Activated CD4-positive, alpha-beta memory T cell treated with anti-CD3 and anti-CD28 coated beads, Interleukin-2, amount 10 ng/mL, durations not matched to agents 7 days and 5 days (primary cell): ENCODE results near the gene ITM2B. TPM values are rescaled to one million over a fixed set of nuclear protein-coding genes. Genes with fewer than 3 reads are reported as not detected.
"Not testable (repeated sequence)": the region's sequence is repeated elsewhere in the genome, so short reads cannot be mapped to it uniquely, and the experiment has no call there.

Experiments
- CTCF ChIA-PET: fragments of 350-600 bp; sonication (Branson Sonifier 250); formaldehyde crosslinking; loops from one replicate; lab custom pipeline; 2021; ENCODE audit warnings: antibody characterized with exemption, inconsistent platforms; lab: Charles Lee
- POLR2A ChIA-PET: fragments of 350-600 bp; sonication (Branson Sonifier 250); formaldehyde crosslinking; loops from one replicate; lab custom pipeline; 2021; ENCODE audit warnings: antibody characterized with exemption; lab: Charles Lee
- DNase-seq: peaks from one replicate; pipeline ENCODE4 v3.0.0-alpha.2; 2020
- H3K27ac Mint-ChIP-seq: one replicate; pipeline ENCODE4 v1.8.0; 2021; ENCODE audit warnings: mild to moderate bottlenecking, mixed read lengths
- H3K27me3 Mint-ChIP-seq: one replicate; pipeline ENCODE4 v1.8.0; 2021; ENCODE audit warnings: mixed read lengths
- H3K36me3 Mint-ChIP-seq: one replicate; pipeline ENCODE4 v1.8.0; 2021; ENCODE audit warnings: low read depth, mixed read lengths
- H3K4me1 Mint-ChIP-seq: one replicate; pipeline ENCODE4 v1.8.0; 2021; ENCODE audit warnings: mixed read lengths
- H3K4me3 Mint-ChIP-seq: one replicate; pipeline ENCODE4 v1.8.0; 2021; ENCODE audit warnings: mild to moderate bottlenecking, mixed read lengths
- H3K9me3 Mint-ChIP-seq: one replicate; pipeline ENCODE4 v1.8.0; 2021; ENCODE audit warnings: mixed read lengths
- total RNA-seq, 2 experiments: library from RNA; stranded (reverse); gene quantifications; one replicate each; pipeline ENCODE4 v1.2.3, GENCODE V29; 2021

The ITM2B gene
- total RNA-seq = 100 to 1,000 TPM; 226 to 227 TPM

- peak within 1 kb of the TSS; percentile 90 for H3K4me3 Mint-ChIP-seq
- POLR2A ChIA-PET = interaction anchor here (0.5 to 2.5 kb wide), 24 partner anchors 8 to 1436 kb away, joined by 3 to 46 read pairs (median 4); partner anchors contain the start of genes LPAR6, MED4, NUDT15 and RB1
- CTCF ChIA-PET = interaction anchor here (0.7 to 2.4 kb wide), 10 partner anchors 8 to 536 kb away, joined by 3 to 16 read pairs (median 4); partner anchors contain the start of gene MED4
- H3K9me3 Mint-ChIP-seq = no peaks in the 10 kb centered on the region
- H3K27ac Mint-ChIP-seq = peak within 1 kb of the TSS; percentile 86
- H3K36me3 Mint-ChIP-seq = peaks cover 33% of the 10 kb centered on the region
- peaks cover 31% of the 10 kb centered on the region for H3K27me3 Mint-ChIP-seq
- peaks cover 40% of the 10 kb centered on the region for H3K4me1 Mint-ChIP-seq
- peak; percentile 65 for DNase-seq
Observed at GRCh38 chr13:48233046-48233888, at the start of gene ITM2B. ITM2B (plus strand) TSS chr13:48233206; CDS start chr13:48233361, 155 bp downstream.

- Mint-ChIP-seq H3K9me3 (no peaks in the 10 kb centered on the region), H3K27me3 (peaks cover 6% of the 10 kb centered on the region), H3K4me1 (peaks cover 32% of the 10 kb centered on the region), H3K36me3 (no peaks in the 10 kb centered on the region), H3K27ac (no peak overlapping the region), H3K4me3 (no peak overlapping the region)
- DNase-seq = no peak
- ChIA-PET CTCF (interaction anchor here (1.0 to 1.6 kb wide), 2 partner anchors 49 to 57 kb away, joined by 3 to 4 read pairs; partner anchors contain the start of gene ITM2B), POLR2A (interaction anchor here (1.0 to 1.8 kb wide), 2 partner anchors 37 to 49 kb away, joined by 4 to 5 read pairs; partner anchors contain the start of gene ITM2B)
Observed at GRCh38 chr13:48184260-48184659, 48.7 kb upstream of the ITM2B start.

DNA sequence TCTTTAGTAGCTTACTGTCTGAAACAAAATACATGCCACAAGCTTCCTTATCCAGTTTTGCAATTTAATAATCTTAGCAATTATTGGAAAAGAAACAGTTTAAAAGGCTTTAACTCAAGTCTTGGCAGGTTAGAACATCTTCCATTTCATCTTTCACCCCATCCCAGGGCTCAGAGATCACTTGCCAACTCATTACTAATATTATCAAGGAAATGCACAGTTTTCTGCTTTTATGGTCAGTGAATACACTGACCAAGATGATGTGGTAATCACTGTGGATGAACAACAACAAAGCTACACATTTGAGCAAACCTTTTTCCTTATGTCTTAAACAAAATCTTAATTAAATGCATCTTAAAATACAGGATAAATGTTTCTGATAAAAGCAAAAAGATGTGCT lies 48.0 kb upstream of the ITM2B start:
- no peak overlapping the region for H3K4me3 Mint-ChIP-seq
- peaks cover 6% of the 10 kb centered on the region for H3K27me3 Mint-ChIP-seq
- no peak for DNase-seq
- CTCF ChIA-PET = interaction anchor here (1.0 to 1.6 kb wide), 2 partner anchors 48 to 58 kb away, joined by 3 to 4 read pairs; partner anchors contain the start of gene ITM2B
- no peaks in the 10 kb centered on the region for H3K36me3 Mint-ChIP-seq
- peaks cover 32% of the 10 kb centered on the region for H3K4me1 Mint-ChIP-seq
- H3K9me3 Mint-ChIP-seq = no peaks in the 10 kb centered on the region
- no peak overlapping the region for H3K27ac Mint-ChIP-seq
- POLR2A ChIA-PET = interaction anchor here (1.0 to 1.8 kb wide), 2 partner anchors 36 to 48 kb away, joined by 4 to 5 read pairs; partner anchors contain the start of gene ITM2B

GRCh38 chr13:48186722-48187121 lies 46.3 kb upstream of the ITM2B start:
- CTCF ChIA-PET = no interaction called here
- no peak overlapping the region for H3K27ac Mint-ChIP-seq

GRCh38 chr13:48188131-48188530 lies 44.9 kb upstream of the ITM2B start:
- peaks cover 21% of the 10 kb centered on the region for H3K4me1 Mint-ChIP-seq
- H3K9me3 Mint-ChIP-seq = no peaks in the 10 kb centered on the region
- H3K27me3 Mint-ChIP-seq = peaks cover 6% of the 10 kb centered on the region
- POLR2A ChIA-PET = no interaction called here
- DNase-seq = no peak
- CTCF ChIA-PET = no interaction called here
- H3K27ac Mint-ChIP-seq = no peak overlapping the region
- H3K36me3 Mint-ChIP-seq = no peaks in the 10 kb centered on the region
- H3K4me3 Mint-ChIP-seq = no peak overlapping the region

More at GRCh38 chr13:48186722-48187121, 46.3 kb upstream of the ITM2B start:
- H3K4me3 Mint-ChIP-seq = no peak overlapping the region
- POLR2A ChIA-PET = interaction anchor here (1.0 kb wide), 2 partner anchors 35 to 116 kb away, joined by 4 to 8 read pairs; no protein-coding TSS in a partner anchor
- H3K9me3 Mint-ChIP-seq = no peaks in the 10 kb centered on the region
- peaks cover 5% of the 10 kb centered on the region for H3K27me3 Mint-ChIP-seq
- peaks cover 31% of the 10 kb centered on the region for H3K4me1 Mint-ChIP-seq
- no peak for DNase-seq
- no peaks in the 10 kb centered on the region for H3K36me3 Mint-ChIP-seq

DNA sequence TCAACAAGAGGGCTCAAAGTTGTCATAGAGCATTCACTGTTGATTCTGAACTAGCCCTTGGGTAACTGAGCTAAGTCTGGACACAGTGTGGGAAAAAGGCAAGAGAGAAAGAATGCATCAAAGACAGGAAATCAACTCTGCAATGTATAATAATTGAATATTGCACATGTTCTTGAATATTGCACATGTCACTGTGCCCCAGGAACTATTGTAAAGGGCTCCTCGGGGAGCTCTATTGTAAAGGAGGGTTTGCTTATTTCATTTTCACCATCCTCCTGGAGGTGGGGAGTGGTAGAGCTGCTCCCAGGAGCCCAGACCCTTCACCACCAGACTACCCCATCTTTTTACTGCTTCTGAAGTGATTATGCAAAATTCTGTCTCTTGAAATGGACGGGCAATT lies 44.4 kb upstream of the ITM2B start:
- Mint-ChIP-seq H3K36me3 (no peaks in the 10 kb centered on the region), H3K4me3 (no peak overlapping the region), H3K27me3 (peaks cover 6% of the 10 kb centered on the region), H3K9me3 (no peaks in the 10 kb centered on the region), H3K4me1 (peaks cover 21% of the 10 kb centered on the region), H3K27ac (no peak overlapping the region)
- ChIA-PET CTCF (no interaction called here), POLR2A (no interaction called here)
- DNase-seq = no peak

DNA sequence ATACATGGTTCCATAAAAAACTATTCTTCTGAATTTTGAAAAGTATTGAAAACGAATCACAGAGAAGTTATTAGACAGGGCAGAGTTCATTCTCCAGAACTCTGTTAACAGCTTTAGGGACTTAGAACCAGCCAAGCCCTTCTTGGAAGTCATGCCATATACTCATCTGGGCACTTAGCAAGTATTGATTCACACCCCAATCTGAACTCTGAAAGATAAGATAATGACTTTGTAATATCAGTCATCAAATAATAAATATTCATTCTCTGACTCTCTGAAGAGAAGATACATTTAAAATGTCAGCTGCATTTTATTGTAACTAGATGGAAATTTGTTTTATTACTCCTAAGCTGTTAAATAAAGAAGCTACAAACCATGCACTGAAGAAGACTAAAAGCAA lies 43.8 kb upstream of the ITM2B start:
- DNase-seq = no peak
- H3K27me3 Mint-ChIP-seq = peaks cover 8% of the 10 kb centered on the region
- peaks cover 24% of the 10 kb centered on the region for H3K4me1 Mint-ChIP-seq
- no peak overlapping the region for H3K4me3 Mint-ChIP-seq
- ChIA-PET POLR2A (no interaction called here), CTCF (interaction anchor here (1.7 kb wide), 1 partner anchor 33 kb away, joined by 3 read pairs; no protein-coding TSS in a partner anchor)
- H3K27ac Mint-ChIP-seq = no peak overlapping the region
- H3K36me3 Mint-ChIP-seq = no peaks in the 10 kb centered on the region
- no peaks in the 10 kb centered on the region for H3K9me3 Mint-ChIP-seq

DNA sequence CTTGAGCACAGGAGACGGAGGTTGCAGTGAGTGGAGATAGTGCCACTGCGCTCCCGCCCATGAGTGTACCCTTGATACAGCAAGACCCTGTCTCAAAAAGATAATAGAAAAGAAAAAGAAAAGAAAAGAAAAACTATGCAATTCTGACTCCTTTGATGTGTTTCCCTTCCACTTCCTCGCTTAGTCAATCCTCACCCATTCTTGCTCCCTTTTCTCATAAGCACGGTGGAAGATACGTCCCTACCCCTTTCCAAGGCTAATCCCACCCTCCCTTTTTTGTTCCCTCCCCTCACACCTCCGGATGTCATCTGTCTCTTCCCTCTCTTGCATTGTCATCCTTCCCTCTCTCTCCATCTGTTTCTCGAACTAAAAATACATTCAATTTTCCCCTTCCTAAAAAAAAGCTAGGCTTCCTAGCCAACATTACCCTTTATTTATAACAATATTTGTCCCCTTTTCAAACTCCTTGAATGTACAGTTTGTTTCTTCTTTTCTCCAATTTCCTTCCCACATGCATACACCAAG lies 40.5 kb upstream of the ITM2B start:
- no peak overlapping the region for H3K27ac Mint-ChIP-seq
- no peak for DNase-seq
- peaks cover 8% of the 10 kb centered on the region for H3K27me3 Mint-ChIP-seq
- H3K36me3 Mint-ChIP-seq = no peaks in the 10 kb centered on the region
- H3K4me3 Mint-ChIP-seq = no peak overlapping the region
- ChIA-PET POLR2A (no interaction called here), CTCF (interaction anchor here (1.0 kb wide), 1 partner anchor 11 kb away, joined by 4 read pairs; no protein-coding TSS in a partner anchor)
- peaks cover 4% of the 10 kb centered on the region for H3K9me3 Mint-ChIP-seq
- H3K4me1 Mint-ChIP-seq = peaks cover 3% of the 10 kb centered on the region

DNA sequence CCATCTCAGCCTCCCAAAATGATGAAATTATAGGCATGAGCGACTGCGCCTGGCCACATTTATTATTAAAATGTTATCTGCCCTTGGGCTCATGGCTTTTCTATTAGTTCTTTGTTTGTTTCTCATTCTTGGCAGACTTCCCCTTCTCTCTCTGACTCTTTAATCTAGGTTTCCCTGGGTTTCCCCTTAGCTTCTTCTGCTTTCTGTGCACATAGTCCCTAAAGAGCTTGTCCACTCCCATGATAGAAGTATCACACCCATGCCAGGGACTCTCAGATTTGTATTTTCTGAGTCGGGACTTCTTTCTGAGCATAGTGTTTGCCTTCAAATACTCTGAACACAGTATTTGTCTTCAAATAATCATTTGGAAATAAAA lies 38.6 kb upstream of the ITM2B start:
- Mint-ChIP-seq H3K4me1 (peaks cover 3% of the 10 kb centered on the region), H3K27me3 (peaks cover 6% of the 10 kb centered on the region), H3K27ac (no peak overlapping the region), H3K36me3 (no peaks in the 10 kb centered on the region), H3K4me3 (no peak overlapping the region), H3K9me3 (peaks cover 4% of the 10 kb centered on the region)
- POLR2A ChIA-PET = no interaction called here
- DNase-seq = no peak
- CTCF ChIA-PET = interaction anchor here (1.0 kb wide), 1 partner anchor 33 kb away, joined by 3 read pairs; no protein-coding TSS in a partner anchor

GRCh38 chr13:48199404-48199946 lies 33.5 kb upstream of the ITM2B start:
- H3K4me3 Mint-ChIP-seq = no peak overlapping the region
- CTCF ChIA-PET = no interaction called here

GRCh38 chr13:48201044-48201443 lies 32.0 kb upstream of the ITM2B start:
- Mint-ChIP-seq H3K4me1 (no peaks in the 10 kb centered on the region), H3K9me3 (peaks cover 12% of the 10 kb centered on the region), H3K36me3 (peaks cover 6% of the 10 kb centered on the region), H3K4me3 (no peak overlapping the region), H3K27me3 (peaks cover 37% of the 10 kb centered on the region), H3K27ac (no peak overlapping the region)
- CTCF ChIA-PET = no interaction called here
- POLR2A ChIA-PET = no interaction called here
- no peak for DNase-seq

More at GRCh38 chr13:48199404-48199946, 33.5 kb upstream of the ITM2B start:
- Mint-ChIP-seq H3K4me1 (no peaks in the 10 kb centered on the region), H3K36me3 (peaks cover 5% of the 10 kb centered on the region), H3K9me3 (peaks cover 7% of the 10 kb centered on the region), H3K27me3 (peaks cover 25% of the 10 kb centered on the region), H3K27ac (no peak overlapping the region)
- no peak for DNase-seq
- POLR2A ChIA-PET = no interaction called here

DNA sequence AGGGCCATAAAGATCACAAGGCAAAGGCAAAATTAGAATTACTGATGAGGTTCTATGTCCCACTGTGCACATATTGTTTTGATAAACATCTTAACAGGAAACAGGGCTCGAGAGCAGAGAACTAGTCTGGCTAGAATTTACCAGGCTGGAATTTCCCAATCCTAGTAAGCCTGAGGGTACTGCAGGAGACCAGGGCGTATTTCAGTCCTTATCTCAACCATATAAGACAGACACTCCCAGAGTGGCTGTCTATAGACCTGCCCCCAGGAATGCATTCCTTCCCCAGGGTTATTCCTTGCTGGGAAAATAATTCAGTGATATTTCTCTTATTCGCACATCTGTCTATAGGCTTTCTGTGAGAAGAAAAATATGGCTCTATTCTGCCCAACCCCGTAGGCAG lies 25.8 kb upstream of the ITM2B start:
- H3K4me1 Mint-ChIP-seq, H3K4me3 Mint-ChIP-seq, POLR2A ChIA-PET, CTCF ChIA-PET, H3K27ac Mint-ChIP-seq, DNase-seq: not testable (repeated sequence)
- peaks cover 54% of the 10 kb centered on the region for H3K27me3 Mint-ChIP-seq
- H3K9me3 Mint-ChIP-seq = peaks cover 14% of the 10 kb centered on the region
- peaks cover 11% of the 10 kb centered on the region for H3K36me3 Mint-ChIP-seq
